Ovary (tissue), 3 donors: Measurements from ENCODE around the gene CDYL2.

ENCODE experiments used
- CTCF ChIP-seq, 3 donors: fragments of 450-650 bp in 2 of 3; fragments of 200-600 bp in 1 of 3; IDR thresholded peaks; one replicate each; pipeline versions ENCODE4 v1.5.1 to v1.8.0; 2016 to 2022; ENCODE audit warnings: antibody characterized with exemption in 3 of 3, mild to moderate bottlenecking in 1 of 3
- POLR2A ChIP-seq: fragments of 450-650 bp; IDR thresholded peaks from one replicate; pipeline ENCODE4 v1.6.1; 2017; ENCODE audit warnings: antibody characterized with exemption, mild to moderate bottlenecking, moderate library complexity
- donor health status: DM: no; HTN: no; CAD: no.

DNA sequence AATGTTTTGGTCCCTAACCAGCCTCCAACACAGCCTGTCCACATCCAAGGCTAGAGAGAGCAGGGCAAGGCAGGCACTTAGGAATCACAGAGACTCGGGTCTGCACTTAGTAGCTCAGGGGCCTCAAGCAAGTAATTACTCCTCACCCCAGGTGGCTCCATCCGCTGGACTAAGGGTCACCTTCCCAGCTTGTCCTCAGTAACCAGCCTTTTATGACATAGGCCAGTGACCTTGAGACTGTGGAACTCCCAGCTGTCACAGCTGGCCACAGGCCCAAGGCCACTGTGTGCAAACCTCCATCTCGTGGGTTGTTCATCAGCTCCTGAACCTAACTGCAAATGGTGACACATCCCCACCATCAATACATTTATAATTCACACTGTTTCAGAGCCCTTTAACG, 68.6 kb downstream of the CDYL2 start:
- TF ChIP-seq CTCF (IDR thresholded peaks at IDR 0.05) = no peak
- TF ChIP-seq POLR2A = no peak
